BLaER1 (cell line): ENCODE measurements around the gene GTSE1.
A peak's percentile ranks its signal among the peaks of the same experiment; 100 is the strongest.

ENCODE experiments used
- H3K27ac ChIP-seq: shearing (Covaris generic); formaldehyde crosslinking; 2 replicates; pipeline ENCODE4 v1.8.1; 2022
- H3K27me3 ChIP-seq: shearing (Covaris generic); formaldehyde crosslinking; 2 replicates; pipeline ENCODE4 v1.8.1; 2022
- H3K36me3 ChIP-seq: shearing (Covaris generic); formaldehyde crosslinking; 2 replicates; pipeline ENCODE4 v1.8.1; 2022
- H3K4me1 ChIP-seq: shearing (Covaris generic); formaldehyde crosslinking; 2 replicates; pipeline ENCODE4 v1.8.1; 2022
- H3K4me2 ChIP-seq: shearing (Covaris generic); formaldehyde crosslinking; 2 replicates; pipeline ENCODE4 v1.8.1; 2022
- H3K4me3 ChIP-seq: shearing (Covaris generic); formaldehyde crosslinking; 2 replicates; pipeline ENCODE4 v1.8.1; 2022
- H3K9ac ChIP-seq: shearing (Covaris generic); formaldehyde crosslinking; 2 replicates; pipeline ENCODE4 v1.8.1; 2022
- H3K9me3 ChIP-seq: shearing (Covaris generic); formaldehyde crosslinking; 2 replicates; pipeline ENCODE4 v1.8.1; 2022
- H4K20me1 ChIP-seq: shearing (Covaris generic); formaldehyde crosslinking; 2 replicates; pipeline ENCODE4 v1.8.1; 2022
- Cebpa-rat ChIP-seq: shearing (Covaris generic); IDR thresholded peaks from 2 replicates; pipeline ENCODE4 v1.8.1; 2022

The GTSE1 gene

GRCh38 chr22:46354993-46355305, 58.3 kb downstream of the GTSE1 start:
- peak overlapping the region; percentile 98 for H3K4me2 ChIP-seq
- TF ChIP-seq Cebpa-rat = no peak
- H3K27me3 ChIP-seq = no peaks in the 10 kb centered on the region
- no peak overlapping the region for H3K9ac ChIP-seq
- H4K20me1 ChIP-seq = peaks cover 96% of the 10 kb centered on the region
- no peak overlapping the region; the same call in 1 of the 2 replicates for H3K27ac ChIP-seq
- H3K36me3 ChIP-seq = peaks cover 83% of the 10 kb centered on the region
- H3K4me1 ChIP-seq = peaks cover 65% of the 10 kb centered on the region
- H3K9me3 ChIP-seq = no peaks in the 10 kb centered on the region
- no peak overlapping the region for H3K4me3 ChIP-seq

GRCh38 chr22:46355369-46355995, 58.8 kb downstream of the GTSE1 start:
- Histone ChIP-seq H3K4me1 (peaks cover 65% of the 10 kb centered on the region), H3K27ac (peak overlapping the region; percentile 73), H3K27me3 (no peaks in the 10 kb centered on the region), H3K36me3 (peaks cover 79% of the 10 kb centered on the region), H3K9ac (peak overlapping the region; percentile 50; the same call in 1 of the 2 replicates), H3K9me3 (no peaks in the 10 kb centered on the region), H4K20me1 (peaks cover 96% of the 10 kb centered on the region), H3K4me3 (0 out of 2 replicates have a peak overlapping the region, but pooled peaks have one; percentile 5), H3K4me2 (peak overlapping the region; percentile 98)
- TF ChIP-seq Cebpa-rat = no peak

- Histone ChIP-seq H3K27me3 (no peaks in the 10 kb centered on the region), H3K4me1 (peaks cover 65% of the 10 kb centered on the region), H3K9ac (peak overlapping the region; percentile 50), H3K27ac (peak overlapping the region; percentile 73), H3K9me3 (no peaks in the 10 kb centered on the region), H3K4me2 (peak overlapping the region; percentile 98), H3K4me3 (peak overlapping the region; percentile 5; the same call in 1 of the 2 replicates), H4K20me1 (peaks cover 96% of the 10 kb centered on the region), H3K36me3 (peaks cover 73% of the 10 kb centered on the region)
- no peak for TF ChIP-seq Cebpa-rat
Observed at GRCh38 chr22:46355996-46356471, 59.4 kb downstream of the GTSE1 start.

- no peaks in the 10 kb centered on the region for H3K9me3 ChIP-seq
- H4K20me1 ChIP-seq = peaks cover 97% of the 10 kb centered on the region
- H3K9ac ChIP-seq = peak overlapping the region; percentile 50
- H3K36me3 ChIP-seq = peaks cover 66% of the 10 kb centered on the region
- H3K27ac ChIP-seq = peak overlapping the region; percentile 73
- peaks cover 69% of the 10 kb centered on the region for H3K4me1 ChIP-seq
- TF ChIP-seq Cebpa-rat = no peak
- peak overlapping the region; percentile 98 for H3K4me2 ChIP-seq
- H3K4me3 ChIP-seq = peak overlapping the region; percentile 5; the same call in 1 of the 2 replicates
- H3K27me3 ChIP-seq = peaks cover 2% of the 10 kb centered on the region; the same call in 1 of the 2 replicates
Observed at GRCh38 chr22:46356496-46357480, 60.1 kb downstream of the GTSE1 start.

GRCh38 chr22:46357711-46358520, 61.2 kb downstream of the GTSE1 start:
- no peak overlapping the region for H3K9ac ChIP-seq
- H3K9me3 ChIP-seq = no peaks in the 10 kb centered on the region
- peak overlapping the region; percentile 98; the same call in 1 of the 2 replicates for H3K4me2 ChIP-seq
- TF ChIP-seq Cebpa-rat = no peak
- H3K36me3 ChIP-seq = peaks cover 55% of the 10 kb centered on the region
- peaks cover 69% of the 10 kb centered on the region for H3K4me1 ChIP-seq
- no peak overlapping the region for H3K27ac ChIP-seq
- peaks cover 97% of the 10 kb centered on the region for H4K20me1 ChIP-seq
- peaks cover 12% of the 10 kb centered on the region; the same call in 1 of the 2 replicates for H3K27me3 ChIP-seq
- no peak overlapping the region for H3K4me3 ChIP-seq

GRCh38 chr22:46358766-46359165, 62.1 kb downstream of the GTSE1 start:
- Histone ChIP-seq H3K4me2 (no peak overlapping the region), H4K20me1 (peaks cover 97% of the 10 kb centered on the region), H3K4me1 (peaks cover 69% of the 10 kb centered on the region), H3K4me3 (no peak overlapping the region), H3K9me3 (no peaks in the 10 kb centered on the region), H3K9ac (no peak overlapping the region), H3K27me3 (peaks cover 20% of the 10 kb centered on the region), H3K36me3 (peaks cover 52% of the 10 kb centered on the region), H3K27ac (no peak overlapping the region)
- no peak for TF ChIP-seq Cebpa-rat

- Histone ChIP-seq H3K9me3 (no peaks in the 10 kb centered on the region), H3K4me1 (peaks cover 69% of the 10 kb centered on the region), H3K4me2 (no peak overlapping the region), H4K20me1 (peaks cover 97% of the 10 kb centered on the region), H3K27me3 (peaks cover 26% of the 10 kb centered on the region), H3K27ac (no peak overlapping the region), H3K9ac (no peak overlapping the region), H3K36me3 (peaks cover 46% of the 10 kb centered on the region), H3K4me3 (no peak overlapping the region)
- no peak for TF ChIP-seq Cebpa-rat
Observed at GRCh38 chr22:46359362-46359761, 62.7 kb downstream of the GTSE1 start.

- Histone ChIP-seq H3K4me2 (no peak overlapping the region), H3K27ac (no peak overlapping the region), H3K4me1 (peaks cover 69% of the 10 kb centered on the region), H3K27me3 (peaks cover 32% of the 10 kb centered on the region), H3K4me3 (no peak overlapping the region), H3K9ac (no peak overlapping the region), H3K9me3 (no peaks in the 10 kb centered on the region), H4K20me1 (peaks cover 97% of the 10 kb centered on the region), H3K36me3 (peaks cover 38% of the 10 kb centered on the region)
- TF ChIP-seq Cebpa-rat = no peak
Observed at GRCh38 chr22:46360097-46360496, 63.4 kb downstream of the GTSE1 start.

GRCh38 chr22:46360891-46361290, 64.2 kb downstream of the GTSE1 start:
- Histone ChIP-seq H3K4me3 (no peak overlapping the region), H4K20me1 (peaks cover 94% of the 10 kb centered on the region), H3K9me3 (no peaks in the 10 kb centered on the region), H3K4me1 (peaks cover 66% of the 10 kb centered on the region), H3K9ac (no peak overlapping the region), H3K27ac (no peak overlapping the region), H3K4me2 (no peak overlapping the region), H3K27me3 (peaks cover 37% of the 10 kb centered on the region), H3K36me3 (peaks cover 36% of the 10 kb centered on the region)
- TF ChIP-seq Cebpa-rat = no peak
